Measurements from ENCODE around the gene MIER2.

The MIER2 gene

GRCh38 chr19:377801-378581 is 33.4 kb upstream of the MIER2 start:
- no peak for DNase-seq

GRCh38 chr19:376111-376470 is 31.5 kb upstream of the MIER2 start:
- no peak for DNase-seq

- no peak for DNase-seq
These were observed 31.0 kb upstream of the MIER2 start for GRCh38 chr19:375395-376110.

GRCh38 chr19:374886-375235 is 30.3 kb upstream of the MIER2 start:
- no peak for DNase-seq

GRCh38 chr19:374183-374885 is 29.7 kb upstream of the MIER2 start:
- DNase-seq, result peak; percentile 93

GRCh38 chr19:373391-374182 is 29.0 kb upstream of the MIER2 start:
- no peak for DNase-seq

- peak; percentile 81 for DNase-seq
These were observed 27.8 kb upstream of the MIER2 start for GRCh38 chr19:372306-372890.

- DNase-seq, result peak; percentile 45
These were observed 27.0 kb upstream of the MIER2 start for GRCh38 chr19:371501-372168.

GRCh38 chr19:370641-371330 is 26.2 kb upstream of the MIER2 start:
- no peak for DNase-seq

- no peak for DNase-seq
These were observed 25.3 kb upstream of the MIER2 start for GRCh38 chr19:369876-370275.

GRCh38 chr19:369256-369655 is 24.7 kb upstream of the MIER2 start:
- no peak for DNase-seq

GRCh38 chr19:368630-369024 is 24.0 kb upstream of the MIER2 start:
- no peak for DNase-seq

GRCh38 chr19:367963-368629 is 23.5 kb upstream of the MIER2 start:
- no peak for DNase-seq

GRCh38 chr19:367561-367960 is 23.0 kb upstream of the MIER2 start:
- no peak for DNase-seq

GRCh38 chr19:366951-367350 is 22.4 kb upstream of the MIER2 start:
- no peak for DNase-seq

GRCh38 chr19:366205-366783 is 21.7 kb upstream of the MIER2 start:
- DNase-seq, result no peak

GRCh38 chr19:364496-365287 is 20.1 kb upstream of the MIER2 start:
- no peak for DNase-seq

GRCh38 chr19:362683-363082 is 18.1 kb upstream of the MIER2 start:
- no peak for DNase-seq

- DNase-seq, result no peak
These were observed 17.6 kb upstream of the MIER2 start for GRCh38 chr19:362154-362553.

- DNase-seq, result no peak
These were observed 15.0 kb upstream of the MIER2 start for GRCh38 chr19:359653-359925.
